ENCODE data around the gene IMMT.

The IMMT gene

GRCh38 chr2:86195808-86196387, 636 bp upstream of the IMMT start:
- DNase-seq, result no peak

DNA sequence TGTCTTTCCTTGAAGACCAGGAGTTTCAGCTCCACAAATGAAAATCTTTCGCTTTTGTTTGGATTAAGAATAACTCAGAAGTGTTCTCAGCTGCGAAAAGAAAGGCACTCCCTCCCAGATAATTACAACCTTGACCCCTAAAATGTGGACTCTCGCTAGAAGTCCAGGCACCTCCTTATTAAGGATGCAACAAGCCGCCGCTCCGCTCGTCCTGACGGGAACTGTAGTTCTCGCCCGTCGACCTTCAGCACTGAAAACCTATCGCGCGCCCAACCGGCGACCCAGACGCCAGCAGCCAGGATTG, 559 bp downstream of the IMMT start:
- no peak for DNase-seq

- no peak for DNase-seq
Observed at GRCh38 chr2:86193901-86194567, 1.2 kb downstream of the IMMT start.

- no peak for DNase-seq
Observed at GRCh38 chr2:86189782-86190416, 5.4 kb downstream of the IMMT start.

GRCh38 chr2:86186431-86186830, 8.8 kb downstream of the IMMT start:
- DNase-seq, result no peak

- no peak for DNase-seq
Observed at GRCh38 chr2:86185517-86186212, 9.6 kb downstream of the IMMT start.

- DNase-seq, result no peak
Observed at GRCh38 chr2:86176597-86176996, 18.7 kb downstream of the IMMT start.

- no peak for DNase-seq
Observed at GRCh38 chr2:86175828-86176227, 19.4 kb downstream of the IMMT start.

DNA sequence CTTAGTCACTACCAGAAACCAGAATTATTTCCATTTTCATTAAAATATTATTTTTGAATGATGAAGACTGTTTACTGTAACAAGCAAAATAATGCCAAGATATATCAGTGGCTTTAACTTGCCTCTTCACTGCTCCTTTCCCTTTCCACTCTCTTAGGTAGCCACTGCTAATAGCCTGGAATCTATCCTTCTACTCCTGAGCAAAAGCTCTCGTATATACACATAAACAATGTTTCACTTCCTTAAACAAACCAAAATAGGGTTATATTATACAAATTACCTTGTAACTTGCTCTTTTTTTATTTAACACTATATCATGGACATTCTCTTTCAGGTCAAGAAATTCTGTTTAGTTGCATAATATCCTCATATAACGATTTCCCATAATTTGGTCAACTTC, 20.8 kb downstream of the IMMT start:
- DNase-seq, result no peak

- no peak for DNase-seq
Observed at GRCh38 chr2:86172610-86173009, 22.7 kb downstream of the IMMT start.

- no peak for DNase-seq
Observed at GRCh38 chr2:86171295-86171694, 24.0 kb downstream of the IMMT start.

DNA sequence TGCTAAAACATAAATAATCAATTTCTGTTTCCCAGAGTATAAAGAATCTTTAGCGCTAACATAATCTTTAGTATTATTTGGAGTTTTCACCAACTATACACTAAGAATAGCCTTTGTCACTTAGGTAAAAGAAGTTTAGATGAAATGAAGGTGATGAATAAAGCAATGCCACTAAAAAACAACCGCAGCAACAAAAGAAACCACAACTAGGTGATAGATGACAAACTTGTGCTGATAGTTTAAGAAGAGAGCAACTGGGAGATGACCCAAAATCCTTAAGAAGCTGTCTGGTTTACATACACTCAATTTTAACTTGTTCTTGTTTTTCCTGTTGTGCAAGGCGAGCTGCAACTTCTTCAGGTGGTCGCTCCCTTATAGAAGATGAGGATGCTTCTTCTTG, 24.8 kb downstream of the IMMT start:
- no peak for DNase-seq

- DNase-seq, result no peak
Observed at GRCh38 chr2:86160156-86160952, 34.9 kb downstream of the IMMT start.

GRCh38 chr2:86158286-86158685, 37.0 kb downstream of the IMMT start:
- no peak for DNase-seq

- no peak for DNase-seq
Observed at GRCh38 chr2:86157009-86157556, 38.2 kb downstream of the IMMT start.

- no peak for DNase-seq
Observed at GRCh38 chr2:86150502-86150901, 44.8 kb downstream of the IMMT start.

- DNase-seq, result no peak
Observed at GRCh38 chr2:86147793-86148192, 47.5 kb downstream of the IMMT start.

DNA sequence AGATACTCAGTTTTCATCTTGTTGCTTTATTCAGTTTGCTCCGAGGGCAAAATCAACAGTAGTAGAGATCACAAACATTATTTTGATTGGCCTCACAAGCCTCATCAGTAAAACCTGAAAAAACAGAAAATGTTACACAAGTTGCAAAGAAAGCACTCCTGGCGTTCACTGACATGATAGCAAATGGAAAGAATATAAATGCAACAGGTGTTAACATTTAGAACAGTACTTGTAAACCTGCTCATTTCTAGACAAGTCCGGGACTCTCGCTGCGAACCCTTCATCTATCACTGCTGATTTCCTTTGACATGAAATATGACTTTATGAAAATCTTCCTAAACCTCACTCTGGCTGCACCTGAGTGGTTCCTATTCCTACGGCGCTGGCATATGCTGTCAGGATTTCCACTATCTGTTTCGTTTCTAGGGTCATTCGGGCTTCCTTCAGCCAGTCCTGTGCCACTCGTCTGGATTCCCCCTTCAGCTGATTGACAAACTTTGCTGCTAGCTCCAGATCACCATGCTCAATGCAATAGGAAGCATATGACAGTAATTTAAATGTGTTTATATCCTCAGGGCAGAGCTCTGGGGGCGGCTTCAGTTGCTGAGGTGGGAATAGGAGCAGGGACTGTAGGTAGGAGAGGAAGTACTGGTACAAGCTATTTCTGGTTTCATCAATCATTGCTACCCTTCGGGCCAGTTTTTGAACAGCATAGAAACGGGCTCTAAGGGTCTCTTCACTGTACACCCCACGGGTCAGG, 51.2 kb downstream of the IMMT start:
- DNase-seq, result no peak

- DNase-seq, result no peak
Observed at GRCh38 chr2:86143307-86143706, 52.0 kb downstream of the IMMT start.

GRCh38 chr2:86142436-86143257, 52.6 kb downstream of the IMMT start:
- DNase-seq, result no peak

GRCh38 chr2:86140969-86141392, 54.3 kb downstream of the IMMT start:
- DNase-seq, result no peak
